RWPE2 (cell line): ENCODE results near the gene ATF3.
"Not testable (repeated sequence)": the region's sequence is repeated elsewhere in the genome, so short reads cannot be mapped to it uniquely, and the experiment has no call there.

Source experiments
- ATAC-seq: fragments of 200-7000 bp; cut with Tn5 transposase; 3 replicates; pipeline ENCODE4 v1.9.1; 2021; ENCODE audit warnings: low read depth
- DNase-seq: peaks from one replicate; pipeline ENCODE4 v3.0.0-alpha.2; 2020; ENCODE audit warnings: low spot score
- H3K27ac ChIP-seq: fragments of 450-650 bp; 2 replicates; pipeline ENCODE4 v1.5.1; 2017; ENCODE audit warnings: mild to moderate bottlenecking; ENCODE audit not compliant: poor library complexity, severe bottlenecking
- H3K27me3 ChIP-seq: fragments of 250-450 bp; sonication (Bioruptor Pico); 2 replicates; pipeline ENCODE4 v1.5.1; 2021; ENCODE audit warnings: mild to moderate bottlenecking, moderate library complexity; ENCODE audit not compliant: insufficient read depth, poor library complexity, severe bottlenecking
- H3K36me3 ChIP-seq: fragments of 250-450 bp; sonication (Bioruptor Pico); 2 replicates; pipeline ENCODE4 v1.5.1; 2020; ENCODE audit warnings: low read depth, mild to moderate bottlenecking, moderate library complexity
- H3K4me1 ChIP-seq: fragments of 250-450 bp; sonication (Bioruptor Pico); 2 replicates; pipeline ENCODE4 v1.5.1; 2021; ENCODE audit warnings: mild to moderate bottlenecking, moderate library complexity; ENCODE audit not compliant: insufficient read depth, poor library complexity, severe bottlenecking
- H3K4me3 ChIP-seq: fragments of 250-450 bp; sonication (Bioruptor Pico); 2 replicates; pipeline ENCODE4 v1.5.1; 2021; ENCODE audit warnings: mild to moderate bottlenecking, moderate library complexity; ENCODE audit not compliant: severe bottlenecking
- H3K9me3 ChIP-seq: fragments of 250-450 bp; sonication (Bioruptor Pico); 2 replicates; pipeline ENCODE4 v1.5.1; 2021; ENCODE audit warnings: mild to moderate bottlenecking, moderate library complexity; ENCODE audit not compliant: severe bottlenecking
- CTCF ChIP-seq: fragments of 450-650 bp; IDR thresholded peaks from one replicate; pipeline ENCODE4 v1.5.1; 2017; ENCODE audit warnings: mild to moderate bottlenecking, moderate library complexity; ENCODE audit not compliant: poor library complexity, severe bottlenecking

ATF3 gene

GRCh38 chr1:212656730-212657129 is 48.2 kb downstream of the ATF3 start:
- ATAC-seq (no peak), DNase-seq (no peak)

GRCh38 chr1:212658250-212658649 is 49.7 kb downstream of the ATF3 start:
- not testable (repeated sequence) for H3K27ac ChIP-seq, H3K27me3 ChIP-seq, H3K9me3 ChIP-seq, ATAC-seq, DNase-seq, H3K4me1 ChIP-seq, H3K4me3 ChIP-seq, H3K36me3 ChIP-seq

More at GRCh38 chr1:212656730-212657129, 48.2 kb downstream of the ATF3 start:
- no peaks in the 10 kb centered on the region for H3K36me3 ChIP-seq
- H3K27ac ChIP-seq = no peak overlapping the region
- TF ChIP-seq CTCF = no peak
- H3K9me3 ChIP-seq = no peaks in the 10 kb centered on the region
- no peaks in the 10 kb centered on the region for H3K4me1 ChIP-seq
- H3K27me3 ChIP-seq = no peaks in the 10 kb centered on the region
- H3K4me3 ChIP-seq = no peak overlapping the region

- no peaks in the 10 kb centered on the region for H3K36me3 ChIP-seq
- ATAC-seq = no peak
Observed at GRCh38 chr1:212664409-212665199, 56.0 kb downstream of the ATF3 start.

GRCh38 chr1:212665241-212666115 is 56.9 kb downstream of the ATF3 start:
- Histone ChIP-seq H3K4me3 (peak overlapping the region; percentile 32), H3K36me3 (no peaks in the 10 kb centered on the region), H3K27ac (no peak overlapping the region), H3K4me1 (no peaks in the 10 kb centered on the region), H3K9me3 (no peaks in the 10 kb centered on the region), H3K27me3 (no peaks in the 10 kb centered on the region)
- peak; percentile 61 for TF ChIP-seq CTCF
- no peak for DNase-seq
- peak; percentile 81 for ATAC-seq

More at GRCh38 chr1:212664409-212665199, 56.0 kb downstream of the ATF3 start:
- Histone ChIP-seq H3K4me3 (no peak overlapping the region), H3K27ac (no peak overlapping the region), H3K27me3 (no peaks in the 10 kb centered on the region), H3K4me1 (no peaks in the 10 kb centered on the region), H3K9me3 (no peaks in the 10 kb centered on the region)
- TF ChIP-seq CTCF = no peak
- DNase-seq = no peak

GRCh38 chr1:212666116-212666775 is 57.7 kb downstream of the ATF3 start:
- H3K27ac ChIP-seq = no peak overlapping the region
- no peaks in the 10 kb centered on the region for H3K4me1 ChIP-seq
- H3K4me3 ChIP-seq = no peak overlapping the region
- DNase-seq (no peak), ATAC-seq (no peak)
- no peak for TF ChIP-seq CTCF
- no peaks in the 10 kb centered on the region for H3K9me3 ChIP-seq
- H3K36me3 ChIP-seq = no peaks in the 10 kb centered on the region
- no peaks in the 10 kb centered on the region for H3K27me3 ChIP-seq
